Activated CD4-positive, alpha-beta T cell treated with anti-CD3 and anti-CD28 coated beads, Interleukin-2, amount 10 ng/mL, durations not matched to agents 24 days and 14 days (primary cell): ENCODE data around the gene PNPO. TPM values are rescaled to one million over a fixed set of nuclear protein-coding genes. Genes with fewer than 3 reads are reported as not detected.

ENCODE experiments used
- DNase-seq: peaks from one replicate; pipeline ENCODE4 v3.0.0; 2022
- H3K27ac Mint-ChIP-seq: one replicate; pipeline ENCODE4 v1.8.0; 2022; ENCODE audit warnings: mild to moderate bottlenecking, mixed read lengths
- H3K27me3 Mint-ChIP-seq: one replicate; pipeline ENCODE4 v1.8.0; 2022; ENCODE audit warnings: mixed read lengths
- H3K36me3 Mint-ChIP-seq: one replicate; pipeline ENCODE4 v1.8.0; 2022; ENCODE audit warnings: low read depth, mild to moderate bottlenecking, mixed read lengths
- H3K4me1 Mint-ChIP-seq: one replicate; pipeline ENCODE4 v1.8.0; 2021; ENCODE audit warnings: mixed read lengths
- H3K4me3 Mint-ChIP-seq: one replicate; pipeline ENCODE4 v1.8.0; 2022; ENCODE audit warnings: mild to moderate bottlenecking, moderate library complexity, mixed read lengths
- H3K9me3 Mint-ChIP-seq: one replicate; pipeline ENCODE4 v1.8.0; 2021; ENCODE audit warnings: mixed read lengths
- intact Hi-C: fragments of 100-400 bp; cut with micrococcal nuclease; formaldehyde crosslinking; loops from one replicate; pipeline ENCODE4 v1.15.1; 2023
- total RNA-seq: library from RNA; stranded (reverse); gene quantifications from 2 replicates; pipeline ENCODE4 v1.2.3, GENCODE V29; 2022

The PNPO gene
- total RNA-seq, 1 donor from 2014 or later = 61.5 TPM

- Mint-ChIP-seq H3K36me3 (no peaks in the 10 kb centered on the region), H3K9me3 (no peaks in the 10 kb centered on the region), H3K27me3 (peaks cover 3% of the 10 kb centered on the region), H3K4me3 (no peak overlapping the region), H3K27ac (no peak overlapping the region), H3K4me1 (peaks cover 2% of the 10 kb centered on the region)
- intact Hi-C loops = no loop called here
- DNase-seq = no peak
These were observed 21.5 kb downstream of the PNPO start for GRCh38 chr17:47962901-47963300.

GRCh38 chr17:47964856-47965255, 23.5 kb downstream of the PNPO start:
- H3K27ac Mint-ChIP-seq = no peak overlapping the region
- intact Hi-C loops = no loop called here
- H3K36me3 Mint-ChIP-seq = no peaks in the 10 kb centered on the region
- peaks cover 3% of the 10 kb centered on the region for H3K4me1 Mint-ChIP-seq
- no peak overlapping the region for H3K4me3 Mint-ChIP-seq
- DNase-seq = no peak
- H3K9me3 Mint-ChIP-seq = no peaks in the 10 kb centered on the region
- peaks cover 2% of the 10 kb centered on the region for H3K27me3 Mint-ChIP-seq

- Mint-ChIP-seq H3K4me1 (peaks cover 10% of the 10 kb centered on the region), H3K27ac (peak overlapping the region; percentile 35), H3K36me3 (no peaks in the 10 kb centered on the region), H3K27me3 (no peaks in the 10 kb centered on the region), H3K4me3 (no peak overlapping the region), H3K9me3 (no peaks in the 10 kb centered on the region)
- intact Hi-C loops = no loop called here
- DNase-seq = no peak
These were observed 24.7 kb downstream of the PNPO start for GRCh38 chr17:47966079-47966519.

- intact Hi-C loops = no loop called here
- Mint-ChIP-seq H3K27ac (no peak overlapping the region), H3K4me3 (no peak overlapping the region), H3K4me1 (peaks cover 17% of the 10 kb centered on the region), H3K9me3 (no peaks in the 10 kb centered on the region), H3K36me3 (no peaks in the 10 kb centered on the region), H3K27me3 (no peaks in the 10 kb centered on the region)
- DNase-seq = no peak
These were observed 26.4 kb downstream of the PNPO start for GRCh38 chr17:47967607-47968252.

- intact Hi-C loops = no loop called here
- Mint-ChIP-seq H3K27ac (no peak overlapping the region), H3K36me3 (peaks cover 1% of the 10 kb centered on the region), H3K4me3 (no peak overlapping the region), H3K27me3 (no peaks in the 10 kb centered on the region), H3K9me3 (no peaks in the 10 kb centered on the region), H3K4me1 (peaks cover 19% of the 10 kb centered on the region)
- DNase-seq = no peak
These were observed 27.5 kb downstream of the PNPO start for GRCh38 chr17:47968836-47969235.

GRCh38 chr17:47969930-47970724, 28.8 kb downstream of the PNPO start:
- Mint-ChIP-seq H3K4me3 (peak overlapping the region; percentile 93), H3K4me1 (peaks cover 19% of the 10 kb centered on the region), H3K27ac (peak overlapping the region; percentile 61), H3K9me3 (no peaks in the 10 kb centered on the region), H3K27me3 (no peaks in the 10 kb centered on the region), H3K36me3 (peaks cover 10% of the 10 kb centered on the region)
- DNase-seq = no peak
- intact Hi-C loops = loop anchor here (1.0 to 2.0 kb wide), 4 partner anchors 21 to 129 kb away; partner anchors contain the start of genes NFE2L1 and SCRN2

- peaks cover 22% of the 10 kb centered on the region for H3K4me1 Mint-ChIP-seq
- peak within 1 kb of the TSS; percentile 93 for H3K27ac Mint-ChIP-seq
- peak; percentile 100 for DNase-seq
- H3K36me3 Mint-ChIP-seq = peaks cover 17% of the 10 kb centered on the region
- no peaks in the 10 kb centered on the region for H3K9me3 Mint-ChIP-seq
- intact Hi-C loops = loop anchor here (1.0 to 2.0 kb wide), 5 partner anchors 22 to 130 kb away; partner anchors contain the start of genes NFE2L1, PNPO and SCRN2
- peak within 1 kb of the TSS; percentile 93 for H3K4me3 Mint-ChIP-seq
- no peaks in the 10 kb centered on the region for H3K27me3 Mint-ChIP-seq
These were observed 29.5 kb downstream of the PNPO start, which contains the start of gene CDK5RAP3 for GRCh38 chr17:47970725-47971499. CDK5RAP3 (plus strand) TSS chr17:47971113; CDS start chr17:47971147, 34 bp downstream.

- no peak overlapping the region for H3K27ac Mint-ChIP-seq
- no peaks in the 10 kb centered on the region for H3K27me3 Mint-ChIP-seq
- intact Hi-C loops = no loop called here
- no peaks in the 10 kb centered on the region for H3K9me3 Mint-ChIP-seq
- H3K36me3 Mint-ChIP-seq = peaks cover 31% of the 10 kb centered on the region
- H3K4me3 Mint-ChIP-seq = no peak overlapping the region
- H3K4me1 Mint-ChIP-seq = peaks cover 20% of the 10 kb centered on the region
- DNase-seq = no peak
These were observed 32.2 kb downstream of the PNPO start for GRCh38 chr17:47973541-47973940.

GRCh38 chr17:47975189-47975822, 33.9 kb downstream of the PNPO start:
- Mint-ChIP-seq H3K36me3 (peaks cover 46% of the 10 kb centered on the region), H3K27me3 (no peaks in the 10 kb centered on the region), H3K27ac (no peak overlapping the region), H3K9me3 (no peaks in the 10 kb centered on the region), H3K4me1 (peaks cover 15% of the 10 kb centered on the region), H3K4me3 (no peak overlapping the region)
- intact Hi-C loops = no loop called here
- no peak for DNase-seq

- no peaks in the 10 kb centered on the region for H3K9me3 Mint-ChIP-seq
- peaks cover 48% of the 10 kb centered on the region for H3K36me3 Mint-ChIP-seq
- DNase-seq = no peak
- intact Hi-C loops = no loop called here
- H3K27me3 Mint-ChIP-seq = no peaks in the 10 kb centered on the region
- H3K27ac Mint-ChIP-seq = no peak overlapping the region
- H3K4me3 Mint-ChIP-seq = no peak overlapping the region
- peaks cover 12% of the 10 kb centered on the region for H3K4me1 Mint-ChIP-seq
These were observed 34.4 kb downstream of the PNPO start for GRCh38 chr17:47975823-47976205.

GRCh38 chr17:47978324-47978723, 37.0 kb downstream of the PNPO start:
- Mint-ChIP-seq H3K27me3 (no peaks in the 10 kb centered on the region), H3K9me3 (no peaks in the 10 kb centered on the region), H3K4me1 (peaks cover 7% of the 10 kb centered on the region), H3K27ac (no peak overlapping the region), H3K4me3 (no peak overlapping the region), H3K36me3 (peaks cover 57% of the 10 kb centered on the region)
- intact Hi-C loops = loop anchor here (2.0 kb wide), 1 partner anchor 40 kb away; no protein-coding TSS in a partner anchor
- peak; percentile 84 for DNase-seq

- H3K4me1 Mint-ChIP-seq = peaks cover 5% of the 10 kb centered on the region
- no peak overlapping the region for H3K27ac Mint-ChIP-seq
- peaks cover 51% of the 10 kb centered on the region for H3K36me3 Mint-ChIP-seq
- intact Hi-C loops = no loop called here
- H3K9me3 Mint-ChIP-seq = no peaks in the 10 kb centered on the region
- no peak for DNase-seq
- H3K27me3 Mint-ChIP-seq = no peaks in the 10 kb centered on the region
- H3K4me3 Mint-ChIP-seq = no peak overlapping the region
These were observed 39.2 kb downstream of the PNPO start for GRCh38 chr17:47980541-47980940.

- peaks cover 50% of the 10 kb centered on the region for H3K36me3 Mint-ChIP-seq
- no peak for DNase-seq
- H3K27me3 Mint-ChIP-seq = no peaks in the 10 kb centered on the region
- H3K9me3 Mint-ChIP-seq = no peaks in the 10 kb centered on the region
- no peak overlapping the region for H3K27ac Mint-ChIP-seq
- H3K4me3 Mint-ChIP-seq = no peak overlapping the region
- peaks cover 3% of the 10 kb centered on the region for H3K4me1 Mint-ChIP-seq
- intact Hi-C loops = no loop called here
These were observed 40.1 kb downstream of the PNPO start for GRCh38 chr17:47981462-47981861.
